Fibroblast of pulmonary artery (primary cell): ENCODE data around the gene RIPK4.
"Not testable (repeated sequence)": the region's sequence is repeated elsewhere in the genome, so short reads cannot be mapped to it uniquely, and the experiment has no call there.

Experiments
- DNase-seq: peaks from one replicate; pipeline ENCODE4 v3.0.0-alpha.2; 2010; ENCODE audit warnings: low read depth
- H3K4me3 ChIP-seq: replicated peaks from 2 replicates; pipeline ENCODE4 v1.5.1; 2011; ENCODE audit warnings: low read depth, mild to moderate bottlenecking, control low read depth, low read length, moderate library complexity
- TF ChIP-seq, protein P1 (sequence below): IDR thresholded peaks from 2 replicates; pipeline ENCODE4 v1.5.1; 2011; ENCODE audit warnings: mild to moderate bottlenecking, control low read depth, low read length, inconsistent platforms; ENCODE audit errors: missing control alignments

The RIPK4 gene

DNA sequence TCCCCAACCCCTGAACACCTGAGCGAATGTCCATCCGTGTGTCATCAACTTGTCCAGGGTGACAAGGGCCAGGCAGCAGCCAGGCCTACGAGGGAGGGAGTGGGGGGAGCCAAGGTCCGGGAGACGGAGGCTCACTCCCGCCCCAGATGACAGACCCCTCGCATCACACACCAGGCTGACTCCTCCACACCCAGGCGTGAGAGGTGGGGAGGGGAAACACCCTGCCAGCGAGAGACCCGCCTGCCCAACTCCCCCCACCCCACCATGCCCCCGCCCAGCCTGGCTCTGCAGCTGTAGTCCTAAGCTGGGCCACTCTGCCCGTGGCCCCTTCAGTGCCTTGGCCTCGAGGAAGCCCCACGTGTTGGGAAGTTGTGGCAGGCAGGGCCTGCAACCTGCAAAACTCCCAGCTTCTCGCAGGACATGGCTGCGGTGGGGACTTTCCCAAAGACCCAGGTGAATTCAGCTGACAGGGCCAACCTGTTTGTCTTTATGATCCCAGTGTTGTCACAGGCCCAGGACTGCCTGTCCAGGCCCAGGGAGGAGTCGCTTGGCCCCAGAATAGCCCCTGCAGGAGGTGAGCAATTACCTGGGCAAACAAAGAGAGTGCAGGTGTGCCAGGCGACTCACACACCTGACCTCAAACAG lies 62.9 kb downstream of the RIPK4 start:
- TF ChIP-seq, protein P1, sequence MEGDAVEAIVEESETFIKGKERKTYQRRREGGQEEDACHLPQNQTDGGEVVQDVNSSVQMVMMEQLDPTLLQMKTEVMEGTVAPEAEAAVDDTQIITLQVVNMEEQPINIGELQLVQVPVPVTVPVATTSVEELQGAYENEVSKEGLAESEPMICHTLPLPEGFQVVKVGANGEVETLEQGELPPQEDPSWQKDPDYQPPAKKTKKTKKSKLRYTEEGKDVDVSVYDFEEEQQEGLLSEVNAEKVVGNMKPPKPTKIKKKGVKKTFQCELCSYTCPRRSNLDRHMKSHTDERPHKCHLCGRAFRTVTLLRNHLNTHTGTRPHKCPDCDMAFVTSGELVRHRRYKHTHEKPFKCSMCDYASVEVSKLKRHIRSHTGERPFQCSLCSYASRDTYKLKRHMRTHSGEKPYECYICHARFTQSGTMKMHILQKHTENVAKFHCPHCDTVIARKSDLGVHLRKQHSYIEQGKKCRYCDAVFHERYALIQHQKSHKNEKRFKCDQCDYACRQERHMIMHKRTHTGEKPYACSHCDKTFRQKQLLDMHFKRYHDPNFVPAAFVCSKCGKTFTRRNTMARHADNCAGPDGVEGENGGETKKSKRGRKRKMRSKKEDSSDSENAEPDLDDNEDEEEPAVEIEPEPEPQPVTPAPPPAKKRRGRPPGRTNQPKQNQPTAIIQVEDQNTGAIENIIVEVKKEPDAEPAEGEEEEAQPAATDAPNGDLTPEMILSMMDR: no peak
- DNase-seq: no peak
- H3K4me3 ChIP-seq: no peak overlapping the region

DNA sequence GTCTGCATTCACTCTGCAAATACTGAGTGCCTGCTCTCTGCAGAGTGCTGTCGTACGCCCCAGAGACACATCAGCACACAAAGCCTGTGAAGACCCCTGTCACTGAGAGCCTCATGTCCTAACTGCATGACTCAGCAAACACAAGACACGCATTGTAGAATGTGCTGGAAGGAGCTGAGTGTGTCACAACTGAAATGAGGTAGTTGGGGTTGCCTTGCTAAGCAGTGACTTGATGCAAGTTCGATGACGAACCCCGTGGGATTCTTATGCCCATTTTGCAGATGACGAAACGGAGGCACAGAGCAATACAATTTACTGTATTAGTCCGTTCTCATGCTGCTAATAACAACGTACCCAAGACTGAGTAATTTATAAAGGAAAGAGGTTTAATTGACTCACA lies 65.1 kb downstream of the RIPK4 start:
- no peak overlapping the region for H3K4me3 ChIP-seq
- TF ChIP-seq, protein P1: no peak
- no peak for DNase-seq

DNA sequence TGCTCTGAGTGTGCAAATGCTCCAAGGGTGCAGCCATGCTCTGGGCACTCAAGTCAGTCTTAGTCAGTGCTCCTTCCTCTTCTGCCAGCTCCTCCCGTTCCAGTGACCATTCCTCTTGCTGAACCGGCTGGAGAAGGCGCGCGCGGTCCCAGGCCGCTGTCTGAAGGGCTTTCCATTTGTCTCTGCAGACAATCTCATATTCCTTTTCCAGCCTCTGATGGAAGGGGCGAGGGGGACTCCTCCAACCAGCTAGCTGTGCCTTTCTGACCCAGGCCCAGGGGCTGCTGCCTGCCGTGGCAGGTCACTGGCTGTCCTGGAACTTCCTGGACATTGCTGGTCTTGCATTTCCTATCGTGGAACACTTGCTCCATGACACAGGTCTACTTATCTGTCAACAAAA lies 67.5 kb downstream of the RIPK4 start:
- no peak for DNase-seq
- no peak overlapping the region for H3K4me3 ChIP-seq
- TF ChIP-seq, protein P1: no peak

DNA sequence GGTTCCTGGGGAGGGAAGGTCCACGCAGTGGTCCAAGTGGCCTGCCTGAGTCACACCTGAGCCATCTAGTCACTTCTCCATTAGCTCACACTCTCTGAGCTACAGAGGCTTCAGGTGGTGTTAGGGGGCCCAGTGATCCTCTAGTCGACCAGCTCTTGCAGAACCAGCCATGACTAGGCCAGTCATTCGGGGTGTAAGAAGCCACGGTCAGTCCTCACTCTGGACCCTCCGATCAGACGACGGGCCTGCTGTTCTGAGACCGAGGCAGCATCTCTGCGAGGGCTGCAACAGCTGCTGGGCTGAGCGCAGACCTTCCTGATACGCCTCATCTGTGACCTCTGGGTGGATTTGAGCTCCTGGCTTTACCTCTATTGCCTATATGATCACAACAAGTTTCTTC lies 68.8 kb downstream of the RIPK4 start:
- TF ChIP-seq, protein P1: no peak
- DNase-seq: no peak
- H3K4me3 ChIP-seq: no peak overlapping the region

DNA sequence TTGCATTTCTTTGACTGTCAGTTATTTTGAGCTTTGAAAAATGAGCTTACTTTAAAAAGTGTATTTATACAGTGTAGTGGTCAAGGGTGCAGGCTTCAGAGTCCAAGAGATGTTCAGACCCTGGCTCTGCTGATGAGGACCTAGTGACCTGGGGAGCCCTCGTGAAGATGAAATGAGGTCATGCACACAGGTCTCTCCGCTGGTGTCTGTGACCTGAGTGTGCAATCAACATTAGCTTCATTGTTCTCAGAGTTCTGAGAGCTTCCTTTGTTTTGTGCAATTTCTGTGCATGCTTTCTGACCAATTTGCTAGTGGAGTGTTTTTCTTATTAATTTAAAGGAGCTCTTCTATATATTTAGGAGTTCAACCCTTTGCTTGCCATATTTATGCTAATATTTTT lies 71.3 kb downstream of the RIPK4 start:
- H3K4me3 ChIP-seq: no peak overlapping the region
- TF ChIP-seq, protein P1: no peak
- no peak for DNase-seq

DNA sequence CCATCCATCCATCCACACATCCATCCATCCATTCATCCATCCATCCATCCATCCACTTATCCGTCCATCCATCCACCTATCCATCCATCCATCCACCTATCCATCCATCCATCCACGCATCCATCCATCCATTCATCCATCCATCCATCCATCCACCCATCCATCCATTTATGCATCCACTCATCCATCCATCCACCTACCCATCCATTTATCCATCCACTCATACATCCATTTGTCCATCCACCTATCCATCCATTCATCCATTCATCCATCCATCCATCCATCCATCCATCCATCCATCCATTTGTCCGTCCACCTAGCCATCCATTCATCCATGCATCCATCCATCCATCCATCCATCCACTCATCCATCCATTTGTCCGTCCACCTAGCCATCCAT lies 72.8 kb downstream of the RIPK4 start:
- H3K4me3 ChIP-seq, DNase-seq: not testable (repeated sequence)

DNA sequence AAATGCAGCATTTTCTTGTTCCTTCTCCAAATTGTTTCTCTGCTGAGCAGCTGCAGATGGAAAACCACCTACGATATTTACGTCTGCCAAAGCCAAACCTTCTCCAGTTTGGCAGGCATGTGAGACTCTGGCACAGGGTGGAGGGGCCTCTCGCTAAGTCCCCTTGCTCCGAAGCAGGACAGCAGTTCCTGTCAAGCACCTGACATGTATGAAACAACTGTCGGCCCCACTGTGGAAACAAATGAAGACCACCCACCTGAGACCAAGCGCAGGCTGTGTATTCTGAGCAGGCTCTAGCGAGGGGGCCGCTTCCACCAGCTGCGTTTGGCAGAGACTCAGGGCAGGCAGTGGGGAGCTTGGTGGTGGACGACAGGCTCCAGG lies 74.7 kb downstream of the RIPK4 start:
- no peak overlapping the region for H3K4me3 ChIP-seq
- TF ChIP-seq, protein P1: no peak
- DNase-seq: no peak
